K562 (cell line): ENCODE measurements around the gene BEST1. TPM values are rescaled to one million over a fixed set of nuclear protein-coding genes. Genes with fewer than 3 reads are reported as not detected.

Experiments used
- ADNP ChIP-seq: fragments of 200-800 bp; sonication (Bioruptor generic); IDR thresholded peaks from 2 replicates; pipeline ENCODE4 v1.6.1; 2016; ENCODE audit warnings: missing genetic modification characterization, missing compliant biosample characterization
- BMI1 ChIP-seq: fragments of 150-350 bp; IDR thresholded peaks from 2 replicates; pipeline ENCODE4 v1.6.1; 2014; ENCODE audit warnings: low read length
- BRD9 ChIP-seq: fragments of 450-650 bp; IDR thresholded peaks from 2 replicates; pipeline ENCODE4 v1.6.1; 2018; ENCODE audit warnings: low read depth; ENCODE audit not compliant: partially characterized antibody
- HBP1 ChIP-seq: fragments of 450-650 bp; formaldehyde crosslinking; IDR thresholded peaks from 2 replicates; pipeline ENCODE4 v1.4.0; 2022; ENCODE audit warnings: missing genetic modification characterization
- HMG20B ChIP-seq: fragments of 250-450 bp; sonication (Bioruptor Pico); IDR thresholded peaks from 2 replicates; pipeline ENCODE4 v1.5.0; 2021; ENCODE audit warnings: mild to moderate bottlenecking
- HNRNPUL1 ChIP-seq: fragments of 200-400 bp; formaldehyde crosslinking; IDR thresholded peaks from 2 replicates; pipeline ENCODE4 v1.6.1; 2017; ENCODE audit warnings: low read length
- HOXB6 ChIP-seq: fragments of 250-450 bp; sonication (Bioruptor Pico); IDR thresholded peaks from 2 replicates; pipeline ENCODE4 v1.5.1; 2022; ENCODE audit warnings: mild to moderate bottlenecking, borderline replicate concordance
- PCBP1 ChIP-seq: fragments of 200-400 bp; formaldehyde crosslinking; IDR thresholded peaks from 2 replicates; pipeline ENCODE4 v1.6.1; 2018; ENCODE audit warnings: mild to moderate bottlenecking, low read depth, low read length; ENCODE audit not compliant: poor library complexity, severe bottlenecking
- TCF15 ChIP-seq: fragments of 250-450 bp; sonication (Bioruptor Pico); IDR thresholded peaks from 2 replicates; pipeline ENCODE4 v1.8.0; 2022; ENCODE audit warnings: moderate library complexity, mild to moderate bottlenecking, inconsistent platforms
- ZBTB12 ChIP-seq: fragments of 250-450 bp; sonication (Bioruptor Pico); IDR thresholded peaks from 2 replicates; pipeline ENCODE4 v1.4.0; 2020
- ZNF639 ChIP-seq, 2 experiments: fragments of 200-800 bp in 1 of 2; sonication (Bioruptor generic) in 1 of 2; sonication (generic) in 1 of 2; formaldehyde crosslinking in 1 of 2; IDR thresholded peaks in 1 of 2; conservative IDR thresholded peaks in 1 of 2; 2 replicates each; pipeline versions ENCODE4 v1.5.0 to v1.6.1; 2016 to 2020; ENCODE audit warnings: missing compliant biosample characterization in 1 of 2, missing genetic modification characterization in 1 of 2, missing genetic modification reagents in 1 of 2
- ZNF699 ChIP-seq: fragments of 250-450 bp; sonication (Bioruptor Pico); IDR thresholded peaks from 2 replicates; pipeline ENCODE4 v1.8.0; 2021; ENCODE audit warnings: mild to moderate bottlenecking, moderate library complexity; ENCODE audit not compliant: insufficient replicate concordance
- ZNF707 ChIP-seq: fragments of 250-450 bp; sonication (Bioruptor Pico); conservative IDR thresholded peaks from 2 replicates; pipeline ENCODE4 v1.8.0; 2022; ENCODE audit warnings: inconsistent platforms, mild to moderate bottlenecking, moderate library complexity
- ZNF717 ChIP-seq: fragments of 250-450 bp; sonication (Bioruptor Pico); IDR thresholded peaks from 2 replicates; pipeline ENCODE4 v1.5.0; 2021
- polyA plus RNA-seq, 8 experiments: library from polyadenylated mRNA; depleted of rRNA in 4 of 8; stranded (reverse) in 5 of 8; unstranded in 3 of 8; fragments of >200 nt; fragmentation: Nextera tagmentation in 2 of 8; fragmentation: Illumina TruSeq in 1 of 8; extraction: Ambion mirVana in 2 of 8; extraction: Trizol in 1 of 8; gene quantifications; 2 replicates each; pipeline versions ENCODE4 v1.2.1 to v1.2.3, GENCODE V29; 2011 to 2014; ENCODE audit warnings: inconsistent platforms in 1 of 8, missing spikeins in 1 of 8
- total RNA-seq, 7 experiments: library from RNA; depleted of rRNA in 6 of 7; stranded (reverse); fragments of >200 nt in 6 of 7; fragmentation: Illumina TruSeq in 2 of 7; extraction: Trizol in 2 of 7; gene quantifications; 2 replicates each; pipeline versions ENCODE4 v1.2.1 to v1.2.3, GENCODE V29; 2011 to 2021; ENCODE audit warnings: low replicate concordance in 1 of 7
- TF ChIP-seq, protein P1 (sequence below): IDR thresholded peaks from 2 replicates; pipeline ENCODE4 v1.6.1; 2011; ENCODE audit warnings: borderline replicate concordance, low read depth, mild to moderate bottlenecking, moderate library complexity, low read length; ENCODE audit not compliant: insufficient read depth, poor library complexity, severe bottlenecking
- TF ChIP-seq, protein P2 (sequence below): fragments of 450-650 bp; IDR thresholded peaks from 2 replicates; pipeline ENCODE4 v1.6.1; 2018; ENCODE audit warnings: mild to moderate bottlenecking, low read depth; ENCODE audit not compliant: partially characterized antibody

The BEST1 gene
- total and polyA plus RNA-seq, 9 of the 15 experiments (the other 6 are each of a cell fraction or from before 2014, with no cell fraction given): 0.07 to 1.3 (median 0.40) TPM

DNA sequence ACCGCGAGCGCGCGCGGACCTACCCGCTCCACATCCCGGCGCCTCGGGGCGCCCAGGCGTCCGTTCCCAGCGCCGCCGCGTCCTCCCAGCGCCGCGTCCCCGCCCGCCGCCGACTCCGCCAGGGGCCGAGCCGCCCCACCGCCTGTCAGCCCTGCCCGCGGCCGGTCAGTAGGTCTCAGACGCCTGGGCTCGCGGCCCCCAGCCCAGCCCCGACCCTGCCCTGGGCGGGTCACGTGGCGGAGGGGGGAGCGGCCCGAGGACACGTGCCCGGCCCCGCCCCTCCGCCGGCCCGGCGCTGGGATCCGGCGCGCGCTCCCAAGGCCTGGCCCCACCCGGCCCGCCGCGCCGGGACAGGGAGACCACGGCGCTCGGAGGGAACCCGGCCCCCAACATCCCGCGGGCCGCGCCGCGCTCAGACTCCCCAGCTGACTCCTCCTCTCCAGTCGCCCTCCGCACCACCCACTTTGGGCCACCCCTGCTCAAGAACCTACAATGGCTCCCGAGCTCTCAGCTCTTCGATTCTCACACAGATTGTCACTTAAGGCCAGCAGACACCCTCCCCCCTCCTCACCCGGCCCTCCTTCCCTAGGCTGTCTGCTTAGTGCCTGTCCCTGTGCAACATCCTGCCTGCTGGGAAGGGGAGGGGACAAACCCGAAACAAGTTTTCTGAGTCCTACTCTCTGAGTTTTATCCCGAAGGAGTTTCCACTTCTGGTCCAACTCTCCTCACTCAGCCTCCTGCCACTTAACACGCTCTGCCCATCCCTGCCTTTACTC lies 32.6 kb upstream of the BEST1 start, which contains the start of gene RAB3IL1 (continued):
- TF ChIP-seq, protein P1, sequence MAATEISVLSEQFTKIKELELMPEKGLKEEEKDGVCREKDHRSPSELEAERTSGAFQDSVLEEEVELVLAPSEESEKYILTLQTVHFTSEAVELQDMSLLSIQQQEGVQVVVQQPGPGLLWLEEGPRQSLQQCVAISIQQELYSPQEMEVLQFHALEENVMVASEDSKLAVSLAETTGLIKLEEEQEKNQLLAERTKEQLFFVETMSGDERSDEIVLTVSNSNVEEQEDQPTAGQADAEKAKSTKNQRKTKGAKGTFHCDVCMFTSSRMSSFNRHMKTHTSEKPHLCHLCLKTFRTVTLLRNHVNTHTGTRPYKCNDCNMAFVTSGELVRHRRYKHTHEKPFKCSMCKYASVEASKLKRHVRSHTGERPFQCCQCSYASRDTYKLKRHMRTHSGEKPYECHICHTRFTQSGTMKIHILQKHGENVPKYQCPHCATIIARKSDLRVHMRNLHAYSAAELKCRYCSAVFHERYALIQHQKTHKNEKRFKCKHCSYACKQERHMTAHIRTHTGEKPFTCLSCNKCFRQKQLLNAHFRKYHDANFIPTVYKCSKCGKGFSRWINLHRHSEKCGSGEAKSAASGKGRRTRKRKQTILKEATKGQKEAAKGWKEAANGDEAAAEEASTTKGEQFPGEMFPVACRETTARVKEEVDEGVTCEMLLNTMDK: no peak
- TF ChIP-seq BRD9: no peak
- TF ChIP-seq, protein P2, sequence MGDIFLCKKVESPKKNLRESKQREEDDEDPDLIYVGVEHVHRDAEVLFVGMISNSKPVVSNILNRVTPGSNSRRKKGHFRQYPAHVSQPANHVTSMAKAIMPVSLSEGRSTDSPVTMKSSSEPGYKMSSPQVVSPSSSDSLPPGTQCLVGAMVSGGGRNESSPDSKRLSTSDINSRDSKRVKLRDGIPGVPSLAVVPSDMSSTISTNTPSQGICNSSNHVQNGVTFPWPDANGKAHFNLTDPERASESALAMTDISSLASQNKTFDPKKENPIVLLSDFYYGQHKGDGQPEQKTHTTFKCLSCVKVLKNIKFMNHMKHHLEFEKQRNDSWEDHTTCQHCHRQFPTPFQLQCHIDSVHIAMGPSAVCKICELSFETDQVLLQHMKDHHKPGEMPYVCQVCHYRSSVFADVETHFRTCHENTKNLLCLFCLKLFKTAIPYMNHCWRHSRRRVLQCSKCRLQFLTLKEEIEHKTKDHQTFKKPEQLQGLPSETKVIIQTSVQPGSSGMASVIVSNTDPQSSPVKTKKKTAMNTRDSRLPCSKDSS: no peak
- no peak for TF ChIP-seq HOXB6 (CRISPR knock-in tag)
- no peak for TF ChIP-seq ZBTB12 (CRISPR knock-in tag)
- TF ChIP-seq ADNP (tag): peak; percentile 72
- no peak for TF ChIP-seq TCF15
- no peak for TF ChIP-seq HBP1 (CRISPR knock-in tag)
- TF ChIP-seq PCBP1: no peak
- no peak for TF ChIP-seq ZNF717 (CRISPR knock-in tag)
- TF ChIP-seq BMI1: no peak
- TF ChIP-seq ZNF699 (CRISPR knock-in tag): no peak
- TF ChIP-seq ZNF639 (CRISPR knock-in tag; conservative IDR thresholded peaks at IDR 0.05 in 1 of 2, IDR thresholded peaks at IDR 0.05 in 1 of 2): no peak
- no peak for TF ChIP-seq HMG20B (CRISPR knock-in tag)
- TF ChIP-seq ZNF707 (CRISPR knock-in tag): no peak
- TF ChIP-seq HNRNPUL1: no peak
